Peyer's patch (tissue), 4 donors: ENCODE measurements around the gene SPDEF. TPM values are rescaled to one million over a fixed set of nuclear protein-coding genes. Genes with fewer than 3 reads are reported as not detected.

Experiments used
- DNase-seq, 3 donors: peaks; one replicate each; pipeline ENCODE4 v3.0.0-alpha.2; 2017 to 2019
- H3K27ac ChIP-seq, 4 donors: fragments of 200-600 bp; sonication (generic); one replicate each; pipeline ENCODE4 v1.5.1; 2016 to 2019
- H3K27me3 ChIP-seq, 2 donors: fragments of 200-600 bp; sonication (generic); one replicate each; pipeline ENCODE4 v1.5.1; 2019
- H3K36me3 ChIP-seq, 3 donors: fragments of 200-600 bp; sonication (generic); one replicate each; pipeline ENCODE4 v1.5.1; 2016 to 2019
- H3K4me1 ChIP-seq, 4 donors: fragments of 200-600 bp; sonication (generic); one replicate each; pipeline ENCODE4 v1.5.1; 2016 to 2019
- H3K4me3 ChIP-seq, 4 donors: fragments of 200-600 bp; sonication (generic); 1 replicate in 3 of 4; 2 replicates in 1 of 4; pipeline ENCODE4 v1.5.1; 2016 to 2019; ENCODE audit warnings: mild to moderate bottlenecking in 1 of 4
- H3K9me3 ChIP-seq, 4 donors: fragments of 200-600 bp; sonication (generic); one replicate each; pipeline ENCODE4 v1.5.1; 2016 to 2019; ENCODE audit warnings: mild to moderate bottlenecking in 1 of 4
- CTCF ChIP-seq, 6 experiments: fragments of 450-650 bp in 4 of 6; fragments of 200-600 bp in 2 of 6; sonication (generic) in 1 of 6; IDR thresholded peaks; one replicate each; pipeline ENCODE4 v1.5.1; 2017 to 2019; ENCODE audit warnings: antibody characterized with exemption in 6 of 6, mild to moderate bottlenecking in 3 of 6, moderate library complexity in 1 of 6
- POLR2A ChIP-seq, 2 donors: fragments of 450-650 bp; IDR thresholded peaks; one replicate each; pipeline ENCODE4 v1.5.1; 2017; ENCODE audit warnings: antibody characterized with exemption in 2 of 2, mild to moderate bottlenecking in 2 of 2, moderate library complexity in 2 of 2
- total RNA-seq, 4 donors: library from RNA; depleted of rRNA; stranded (reverse); fragments of >200 nt; gene quantifications; one replicate each; pipeline ENCODE4 v1.1.0, GENCODE V29; 2016

Gene SPDEF
- total RNA-seq, 4 donors from 2014 or later: 29.7 to 58.7 (median 39.0) TPM

GRCh38 chr6:34555007-34555322 is 1.2 kb downstream of the SPDEF start:
- DNase-seq: no peak
- H3K4me1 ChIP-seq: no peaks in the 10 kb centered on the region
- H3K27ac ChIP-seq: peak overlapping the region in 3 of 4 donors; percentile 27 to 52 (median 44)

GRCh38 chr6:34554291-34555006 is 1.7 kb downstream of the SPDEF start:
- H3K4me3 ChIP-seq: peak overlapping the region in 2 of 4 donors; percentile 16 to 37
- no peaks in the 10 kb centered on the region for H3K4me1 ChIP-seq
- H3K27me3 ChIP-seq: no peaks in the 10 kb centered on the region
- no peak for TF ChIP-seq CTCF (IDR thresholded peaks at IDR 0.05)
- TF ChIP-seq POLR2A (IDR thresholded peaks at IDR 0.05): no peak
- DNase-seq: peak in 1 of 3 donors; percentile 63
- no peaks in the 10 kb centered on the region for H3K36me3 ChIP-seq
- peak overlapping the region in 1 of 4 donors; percentile 30 for H3K27ac ChIP-seq
- no peaks in the 10 kb centered on the region for H3K9me3 ChIP-seq

More at GRCh38 chr6:34555007-34555322, 1.2 kb downstream of the SPDEF start:
- no peaks in the 10 kb centered on the region for H3K27me3 ChIP-seq
- H3K36me3 ChIP-seq: no peaks in the 10 kb centered on the region
- no peak for TF ChIP-seq CTCF (IDR thresholded peaks at IDR 0.05)
- no peak for TF ChIP-seq POLR2A (IDR thresholded peaks at IDR 0.05)
- H3K9me3 ChIP-seq: no peaks in the 10 kb centered on the region
- H3K4me3 ChIP-seq: peak overlapping the region in 2 of 4 donors; percentile 32 to 37

- H3K9me3 ChIP-seq: no peaks in the 10 kb centered on the region
- H3K4me1 ChIP-seq: no peaks in the 10 kb centered on the region
- no peaks in the 10 kb centered on the region for H3K27me3 ChIP-seq
- DNase-seq: no peak
- H3K36me3 ChIP-seq: no peaks in the 10 kb centered on the region
- no peak for TF ChIP-seq POLR2A (IDR thresholded peaks at IDR 0.05)
- no peak for TF ChIP-seq CTCF (IDR thresholded peaks at IDR 0.05)
- peak overlapping the region in 1 of 4 donors; percentile 30 for H3K27ac ChIP-seq
- peak overlapping the region in 1 of 4 donors; percentile 25 for H3K4me3 ChIP-seq
Measured at GRCh38 chr6:34553750-34554149, 2.4 kb downstream of the SPDEF start.

- Histone ChIP-seq H3K4me3 (no peak overlapping the region), H3K27me3 (no peaks in the 10 kb centered on the region), H3K27ac (no peak overlapping the region), H3K9me3 (no peaks in the 10 kb centered on the region), H3K4me1 (peaks cover 0 to under 1% (median 0%) of the 10 kb centered on the region in 4 donors), H3K36me3 (no peaks in the 10 kb centered on the region)
- no peak for TF ChIP-seq POLR2A (IDR thresholded peaks at IDR 0.05)
- TF ChIP-seq CTCF (IDR thresholded peaks at IDR 0.05): no peak
- no peak for DNase-seq
Measured at GRCh38 chr6:34553146-34553545, 3.0 kb downstream of the SPDEF start.

- DNase-seq: no peak
- H3K36me3 ChIP-seq: no peaks in the 10 kb centered on the region
- no peaks in the 10 kb centered on the region for H3K9me3 ChIP-seq
- H3K27me3 ChIP-seq: no peaks in the 10 kb centered on the region
- H3K4me1 ChIP-seq: peaks cover 0 to 6% (median 0%) of the 10 kb centered on the region in 4 donors
- no peak overlapping the region for H3K27ac ChIP-seq
- H3K4me3 ChIP-seq: no peak overlapping the region
- no peak for TF ChIP-seq POLR2A (IDR thresholded peaks at IDR 0.05)
- no peak for TF ChIP-seq CTCF (IDR thresholded peaks at IDR 0.05)
Measured at GRCh38 chr6:34552620-34553019, 3.5 kb downstream of the SPDEF start.
